GM19438 (cell line): Measurements from ENCODE around the gene BRINP3.

Source experiments
- ATAC-seq: cut with Tn5 transposase; IDR thresholded peaks from one replicate; pipeline ENCODE4 v1.9.1; 2021; ENCODE audit warnings: low read depth; ENCODE audit not compliant: unreplicated experiment

The BRINP3 gene

DNA sequence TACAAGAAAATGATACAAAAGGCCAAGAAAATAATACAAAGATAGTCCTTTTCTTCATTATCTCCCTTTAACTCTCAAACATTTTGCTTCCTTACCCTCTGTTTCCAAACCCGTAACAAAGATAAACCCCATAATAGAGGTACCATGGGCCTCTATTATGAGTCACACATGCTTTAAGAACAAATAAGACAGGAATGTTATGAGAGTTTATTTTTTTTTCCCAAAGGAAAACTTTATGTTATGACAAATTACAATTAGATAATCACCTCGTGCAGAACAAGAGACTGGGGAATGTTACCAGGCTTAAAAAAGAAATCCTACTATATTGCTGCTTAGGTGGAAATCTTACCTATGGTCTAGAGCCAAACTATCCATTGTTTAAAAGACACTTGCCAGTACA, 272.0 kb downstream of the BRINP3 start:
- no peak for ATAC-seq

DNA sequence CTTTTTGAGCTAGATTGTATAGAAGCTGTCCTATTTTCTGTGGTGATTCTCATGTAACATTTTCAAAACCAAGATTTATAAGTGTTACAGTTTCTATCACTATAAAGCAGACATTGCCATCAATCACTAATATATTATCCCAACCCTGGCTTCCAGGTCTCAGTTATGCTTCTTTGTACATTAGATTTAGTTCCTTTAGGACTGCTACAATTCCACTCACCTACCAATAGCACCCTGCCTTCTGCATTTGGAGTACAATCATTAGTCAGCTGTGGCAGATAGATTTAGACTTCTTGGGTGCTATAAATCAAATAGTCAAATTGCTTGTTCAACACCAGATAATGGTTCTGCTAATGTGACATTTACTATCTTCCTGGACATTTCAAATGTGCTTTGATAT, 281.6 kb downstream of the BRINP3 start:
- no peak for ATAC-seq

DNA sequence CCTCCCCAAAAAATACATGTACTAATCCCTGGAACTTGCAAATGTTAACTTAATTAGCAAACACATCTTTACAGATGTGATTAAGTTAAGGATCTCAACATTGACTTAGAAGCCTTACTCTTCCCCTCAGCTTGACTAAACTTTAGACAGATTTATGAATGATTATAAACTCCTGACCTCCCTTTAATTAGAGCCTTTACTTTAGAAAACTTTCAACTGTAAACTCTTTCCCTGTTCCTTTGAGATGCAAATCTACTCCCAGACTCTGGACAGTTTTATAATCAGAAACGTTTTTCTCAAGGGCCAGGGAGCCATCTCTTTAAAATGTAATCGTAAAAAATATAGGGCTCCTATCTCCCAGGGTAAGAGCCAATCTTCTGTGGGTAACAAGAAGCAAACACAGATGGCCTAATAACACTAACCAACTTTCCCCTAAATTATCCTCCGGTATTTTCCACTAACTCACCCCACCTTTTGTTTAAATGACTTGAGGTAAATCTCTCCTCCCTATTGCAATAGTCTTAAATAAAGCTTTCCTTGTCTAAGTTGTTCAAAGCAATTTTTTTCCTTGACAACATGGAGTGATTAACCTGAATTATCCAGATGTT, 284.1 kb downstream of the BRINP3 start:
- no peak for ATAC-seq

- no peak for ATAC-seq
Measured at GRCh38 chr1:190192627-190193026, 285.0 kb downstream of the BRINP3 start.

GRCh38 chr1:190183588-190183987, 294.1 kb downstream of the BRINP3 start:
- no peak for ATAC-seq

DNA sequence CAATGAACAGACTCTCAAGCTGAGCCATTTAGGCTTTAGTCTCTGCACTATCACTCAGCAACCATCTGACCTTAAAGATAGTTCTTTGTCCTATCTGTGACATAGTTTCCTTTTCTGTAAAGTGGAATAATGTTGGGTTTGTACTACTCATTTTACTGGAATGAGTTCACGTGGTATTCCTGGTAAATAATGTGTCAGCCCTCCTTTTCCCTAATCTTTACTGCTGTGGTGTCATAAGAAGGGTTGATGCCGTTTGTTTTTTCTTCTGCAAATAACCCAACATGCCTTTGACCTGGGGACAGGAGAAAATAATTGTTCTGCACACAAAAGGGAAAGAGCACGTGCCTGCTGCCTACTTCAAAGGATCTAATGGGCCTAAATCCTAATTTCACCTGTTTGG, 297.8 kb downstream of the BRINP3 start:
- ATAC-seq = no peak

DNA sequence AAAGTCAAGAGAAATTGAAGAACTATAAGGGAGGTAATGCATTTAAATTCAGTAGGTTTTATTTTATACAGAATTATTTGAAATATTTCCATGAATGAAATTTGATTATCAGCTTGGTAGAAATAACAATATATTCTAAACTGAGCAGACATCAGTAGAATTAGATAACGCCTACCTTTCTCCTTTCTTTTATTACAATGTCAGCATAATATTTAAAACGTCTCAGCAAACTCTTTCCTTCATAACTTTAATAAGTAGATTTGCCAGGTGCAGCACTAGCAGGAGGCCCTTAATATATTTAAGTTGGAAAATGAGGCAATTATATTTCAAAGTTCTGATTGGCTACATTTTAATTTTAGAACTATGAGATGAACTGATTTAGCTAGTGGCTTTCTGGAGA, 298.8 kb downstream of the BRINP3 start:
- no peak for ATAC-seq

GRCh38 chr1:190177555-190177954, 300.1 kb downstream of the BRINP3 start:
- no peak for ATAC-seq

GRCh38 chr1:190176776-190177175, 300.9 kb downstream of the BRINP3 start:
- ATAC-seq = no peak

- ATAC-seq = no peak
Measured at GRCh38 chr1:190175320-190175719, 302.3 kb downstream of the BRINP3 start.

DNA sequence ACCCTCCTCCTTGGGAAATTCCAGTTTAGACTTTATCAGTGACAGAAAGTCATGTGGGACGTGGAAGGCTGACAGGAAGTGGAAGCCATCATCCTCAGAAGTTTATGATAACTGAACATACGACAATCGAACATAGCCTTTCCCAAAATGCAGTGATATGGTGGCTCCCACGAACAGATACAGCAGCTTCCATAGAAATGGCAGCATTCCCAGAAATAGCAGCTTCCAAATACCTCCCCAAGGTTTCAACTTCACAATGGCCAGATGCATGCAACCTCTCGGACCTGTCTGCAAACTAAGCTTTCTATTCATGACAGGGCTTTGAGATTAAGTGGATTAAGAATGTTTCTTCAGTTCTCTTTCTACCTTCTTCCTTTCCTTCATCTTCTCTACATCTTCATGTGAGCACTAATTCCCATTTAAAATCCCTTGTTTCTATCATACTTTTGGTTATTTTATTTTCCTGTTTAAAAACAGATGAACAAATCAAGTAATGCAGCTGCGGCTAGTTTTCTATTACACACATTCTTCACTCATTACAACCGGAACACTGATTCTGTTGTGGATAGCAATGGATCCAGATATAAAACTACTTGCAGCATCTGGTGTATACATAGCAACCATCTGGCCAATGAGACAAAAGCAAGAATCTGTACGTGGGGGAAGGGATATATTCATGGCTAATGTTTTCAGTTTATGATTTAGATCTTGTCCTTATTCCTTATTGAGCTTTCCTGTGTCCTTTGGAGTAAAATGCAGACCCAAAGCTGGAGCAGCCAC, 304.8 kb downstream of the BRINP3 start:
- ATAC-seq = no peak

DNA sequence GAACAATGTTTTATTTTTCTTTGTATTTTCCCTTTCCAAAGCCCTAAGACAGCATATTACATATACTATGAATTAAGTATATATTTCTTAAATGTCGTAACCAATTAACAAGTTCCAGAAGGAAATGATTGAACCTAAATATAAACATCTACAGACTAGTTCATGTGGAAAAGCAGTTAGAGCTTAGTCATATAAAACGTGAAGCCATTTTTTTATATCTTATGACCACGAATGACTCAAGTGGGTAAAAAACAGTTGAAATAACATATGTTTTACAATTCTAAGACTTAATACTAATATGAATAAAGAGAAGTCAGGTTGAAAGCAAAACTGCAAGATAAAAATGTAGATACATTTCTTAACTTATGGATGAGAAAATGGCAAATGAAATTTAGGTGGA, 307.3 kb downstream of the BRINP3 start:
- ATAC-seq = no peak

- ATAC-seq = no peak
Measured at GRCh38 chr1:190169311-190170067, 308.2 kb downstream of the BRINP3 start.

DNA sequence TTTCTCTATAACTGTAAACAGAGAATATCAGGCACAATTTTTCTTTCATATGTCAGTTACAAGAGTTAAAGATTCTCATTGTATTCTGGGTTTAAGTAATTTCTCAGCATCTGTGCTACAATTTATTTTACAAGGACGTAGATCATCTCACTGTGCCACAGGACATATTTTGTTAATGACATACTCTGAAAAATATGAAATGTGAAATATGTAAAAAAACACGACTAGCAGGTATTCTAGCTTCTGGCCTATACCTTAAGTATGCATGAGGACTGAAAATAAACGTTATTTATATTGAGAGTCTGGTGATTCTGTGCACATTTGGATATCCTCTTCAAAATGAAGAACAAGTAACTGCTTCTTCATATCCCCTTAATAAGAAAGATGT, 308.8 kb downstream of the BRINP3 start:
- no peak for ATAC-seq

GRCh38 chr1:190168116-190168892, 309.4 kb downstream of the BRINP3 start:
- no peak for ATAC-seq

GRCh38 chr1:190159146-190159545, 318.5 kb downstream of the BRINP3 start:
- ATAC-seq = no peak

GRCh38 chr1:190154744-190155143, 322.9 kb downstream of the BRINP3 start:
- ATAC-seq = no peak

DNA sequence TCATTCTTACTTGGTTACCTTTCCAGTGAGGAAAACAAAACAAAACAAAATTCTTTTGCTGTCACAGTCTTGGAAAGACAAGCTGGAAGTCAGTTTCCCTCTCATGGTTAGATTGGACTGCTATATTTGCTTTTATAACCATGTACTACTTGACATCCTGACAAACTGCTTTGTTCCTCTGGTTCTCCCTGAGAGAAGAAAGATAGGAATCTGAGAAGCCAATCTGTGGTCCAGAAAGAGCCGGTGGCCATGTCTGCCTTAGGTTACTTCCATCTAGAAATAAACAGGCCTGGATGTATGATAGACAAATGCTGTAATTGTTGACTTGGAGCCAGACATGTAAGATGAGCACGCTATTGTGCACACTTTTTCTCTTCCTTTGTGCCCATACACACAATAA, 330.0 kb downstream of the BRINP3 start:
- no peak for ATAC-seq

DNA sequence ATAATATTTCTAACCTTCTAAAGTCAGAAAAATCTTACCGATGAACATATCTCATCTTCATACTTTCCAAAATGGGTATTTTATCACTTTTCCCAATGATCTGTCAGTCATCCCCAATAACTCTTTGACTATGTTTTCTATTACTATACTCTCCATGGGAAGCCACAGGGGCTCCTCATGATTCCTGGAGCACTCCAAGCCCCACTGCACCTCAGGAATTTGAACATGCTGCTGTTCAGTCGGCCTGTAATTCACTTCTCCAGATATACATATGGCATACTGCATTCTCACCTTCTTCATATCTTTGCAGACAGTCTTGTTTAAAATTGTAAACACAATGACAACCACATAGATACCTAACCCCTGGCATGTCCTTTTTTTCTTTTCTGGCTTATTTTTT, 333.0 kb downstream of the BRINP3 start:
- ATAC-seq = no peak

- ATAC-seq = no peak
Measured at GRCh38 chr1:190140644-190141043, 337.0 kb downstream of the BRINP3 start.

DNA sequence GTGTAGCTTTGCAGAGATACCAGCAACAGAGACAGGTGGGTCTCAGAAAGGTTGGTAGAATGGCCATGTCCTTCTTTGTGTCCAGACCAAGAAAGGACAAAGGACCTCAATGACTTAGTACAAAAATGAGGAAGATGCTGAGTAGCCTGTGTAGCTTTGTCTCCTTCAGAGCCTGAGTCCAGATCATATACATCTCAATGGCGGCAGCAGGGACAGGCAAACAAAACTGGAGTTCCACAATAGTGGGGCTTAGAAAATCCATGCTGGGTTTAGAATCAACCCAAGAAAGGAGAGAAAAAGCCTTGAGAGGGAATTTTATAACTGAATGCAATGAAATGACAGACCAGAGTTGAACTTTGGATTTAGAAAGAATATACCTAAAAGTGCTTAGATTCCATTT, 339.0 kb downstream of the BRINP3 start:
- no peak for ATAC-seq
